ENCODE data around the gene ZNF622.

Gene ZNF622

GRCh38 chr5:16427587-16427986, 38.0 kb downstream of the ZNF622 start:
- no peak for DNase-seq

- no peak for DNase-seq
Observed at GRCh38 chr5:16418471-16418922, 47.1 kb downstream of the ZNF622 start.

- no peak for DNase-seq
Observed at GRCh38 chr5:16417398-16418074, 48.1 kb downstream of the ZNF622 start.

- DNase-seq = no peak
Observed at GRCh38 chr5:16414861-16415260, 50.7 kb downstream of the ZNF622 start.

GRCh38 chr5:16413166-16413860, 52.3 kb downstream of the ZNF622 start:
- DNase-seq = no peak

GRCh38 chr5:16412556-16412955, 53.0 kb downstream of the ZNF622 start:
- no peak for DNase-seq

- no peak for DNase-seq
Observed at GRCh38 chr5:16411741-16412455, 53.7 kb downstream of the ZNF622 start.

GRCh38 chr5:16411235-16411634, 54.4 kb downstream of the ZNF622 start:
- no peak for DNase-seq

- no peak for DNase-seq
Observed at GRCh38 chr5:16410338-16410737, 55.3 kb downstream of the ZNF622 start.

GRCh38 chr5:16406630-16407029, 59.0 kb downstream of the ZNF622 start:
- no peak for DNase-seq

- DNase-seq = no peak
Observed at GRCh38 chr5:16406023-16406422, 59.6 kb downstream of the ZNF622 start.
